ENCODE data around the gene SLC4A1AP. TPM values are rescaled to one million over a fixed set of nuclear protein-coding genes. Genes with fewer than 3 reads are reported as not detected.

SLC4A1AP gene
- total RNA-seq, 1 donor from 2014 or later = 19.1 TPM

- peak in 1 of 2 experiments; percentile 51 for DNase-seq (ENCODE audit: low spot score in 2 of 2, unreplicated experiment in 2 of 2)
- Mint-ChIP-seq H3K27me3 (ENCODE audit: low read depth) (peaks cover 2% of the 10 kb centered on the region), H3K9me3 (no peaks in the 10 kb centered on the region), H3K4me3 (peak overlapping the region; percentile 58), H3K27ac (peak overlapping the region; percentile 4), H3K36me3 (no peaks in the 10 kb centered on the region), H3K4me1 (peaks cover 14% of the 10 kb centered on the region)
- TF ChIP-seq CTCF (IDR thresholded peaks at IDR 0.05; ENCODE audit: unreplicated experiment) = no peak
Measured at GRCh38 chr2:27715318-27716210, 51.9 kb downstream of the SLC4A1AP start.

- H3K9me3 Mint-ChIP-seq = no peaks in the 10 kb centered on the region
- H3K36me3 Mint-ChIP-seq = no peaks in the 10 kb centered on the region
- H3K4me3 Mint-ChIP-seq = peak overlapping the region; percentile 49
- DNase-seq (ENCODE audit: low spot score in 2 of 2, unreplicated experiment in 2 of 2) = no peak
- H3K4me1 Mint-ChIP-seq = peaks cover 14% of the 10 kb centered on the region
- no peak for TF ChIP-seq CTCF (IDR thresholded peaks at IDR 0.05; ENCODE audit: unreplicated experiment)
- H3K27me3 Mint-ChIP-seq (ENCODE audit: low read depth) = peaks cover 3% of the 10 kb centered on the region
- H3K27ac Mint-ChIP-seq = peak overlapping the region; percentile 85
Measured at GRCh38 chr2:27716301-27717069, 52.8 kb downstream of the SLC4A1AP start.

- H3K27me3 Mint-ChIP-seq (ENCODE audit: low read depth) = peaks cover 3% of the 10 kb centered on the region
- DNase-seq (ENCODE audit: low spot score in 2 of 2, unreplicated experiment in 2 of 2) = no peak
- peak overlapping the region; percentile 42 for H3K4me3 Mint-ChIP-seq
- TF ChIP-seq CTCF (IDR thresholded peaks at IDR 0.05; ENCODE audit: unreplicated experiment) = no peak
- no peaks in the 10 kb centered on the region for H3K36me3 Mint-ChIP-seq
- H3K27ac Mint-ChIP-seq = peak overlapping the region; percentile 85
- peaks cover 14% of the 10 kb centered on the region for H3K4me1 Mint-ChIP-seq
- H3K9me3 Mint-ChIP-seq = no peaks in the 10 kb centered on the region
Measured at GRCh38 chr2:27717070-27717795, 53.5 kb downstream of the SLC4A1AP start.

GRCh38 chr2:27720004-27720551, 56.4 kb downstream of the SLC4A1AP start:
- Mint-ChIP-seq H3K36me3 (no peaks in the 10 kb centered on the region), H3K27me3 (ENCODE audit: low read depth) (peaks cover 3% of the 10 kb centered on the region), H3K4me3 (no peak overlapping the region), H3K9me3 (no peaks in the 10 kb centered on the region), H3K27ac (no peak overlapping the region), H3K4me1 (peaks cover 21% of the 10 kb centered on the region)
- no peak for DNase-seq (ENCODE audit: low spot score in 2 of 2, unreplicated experiment in 2 of 2)
- no peak for TF ChIP-seq CTCF (IDR thresholded peaks at IDR 0.05; ENCODE audit: unreplicated experiment)

GRCh38 chr2:27721335-27721734, 57.6 kb downstream of the SLC4A1AP start:
- Mint-ChIP-seq H3K36me3 (no peaks in the 10 kb centered on the region), H3K27ac (no peak overlapping the region), H3K4me1 (peaks cover 25% of the 10 kb centered on the region), H3K4me3 (no peak overlapping the region), H3K9me3 (no peaks in the 10 kb centered on the region), H3K27me3 (ENCODE audit: low read depth) (peaks cover 3% of the 10 kb centered on the region)
- no peak for TF ChIP-seq CTCF (IDR thresholded peaks at IDR 0.05; ENCODE audit: unreplicated experiment)
- DNase-seq (ENCODE audit: low spot score in 2 of 2, unreplicated experiment in 2 of 2) = no peak

All from mesothelial cell of epicardium (in vitro differentiated cells).